ENCODE data around the gene CRELD1.

The CRELD1 gene

DNA sequence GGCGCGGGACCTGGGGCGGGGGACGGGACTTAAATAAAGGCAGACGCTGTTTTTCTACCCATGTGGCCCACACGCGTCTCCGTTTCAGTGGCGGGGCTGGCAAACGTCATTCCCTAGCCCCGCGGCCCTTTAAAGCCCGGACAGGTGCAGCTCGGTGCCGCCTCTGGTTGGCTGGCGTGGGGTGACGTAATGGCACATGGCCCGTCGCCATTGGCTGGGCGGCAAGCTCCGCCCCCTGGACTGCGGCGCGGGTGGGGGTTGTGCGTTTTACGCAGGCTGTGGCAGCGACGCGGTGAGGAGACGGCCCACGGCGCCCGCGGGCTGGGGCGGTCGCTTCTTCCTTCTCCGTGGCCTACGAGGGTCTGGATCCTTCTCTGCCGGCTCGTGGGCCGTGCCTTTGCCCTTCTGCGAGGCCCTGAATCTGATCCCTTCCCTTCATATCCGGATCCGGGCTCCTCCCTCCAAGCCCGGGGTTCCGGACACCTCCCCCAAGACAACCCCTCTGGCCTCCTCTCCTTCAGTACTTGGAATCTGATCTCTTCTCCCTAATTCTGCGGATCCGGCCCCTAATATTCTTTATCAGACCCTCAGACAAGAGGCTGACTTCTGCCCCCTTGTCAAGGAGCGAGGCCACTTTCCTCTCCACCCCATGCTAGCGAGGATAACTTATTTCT, at the start of gene CRELD1:
Gene CRELD1, plus strand, starts transcription at position 274 of the 674 bp plus-strand sequence. CDS start 605 bp downstream, outside the sequence.
- H3K27ac ChIP-seq, result peak within 1 kb of the TSS; percentile 99
- TF ChIP-seq, protein P1, sequence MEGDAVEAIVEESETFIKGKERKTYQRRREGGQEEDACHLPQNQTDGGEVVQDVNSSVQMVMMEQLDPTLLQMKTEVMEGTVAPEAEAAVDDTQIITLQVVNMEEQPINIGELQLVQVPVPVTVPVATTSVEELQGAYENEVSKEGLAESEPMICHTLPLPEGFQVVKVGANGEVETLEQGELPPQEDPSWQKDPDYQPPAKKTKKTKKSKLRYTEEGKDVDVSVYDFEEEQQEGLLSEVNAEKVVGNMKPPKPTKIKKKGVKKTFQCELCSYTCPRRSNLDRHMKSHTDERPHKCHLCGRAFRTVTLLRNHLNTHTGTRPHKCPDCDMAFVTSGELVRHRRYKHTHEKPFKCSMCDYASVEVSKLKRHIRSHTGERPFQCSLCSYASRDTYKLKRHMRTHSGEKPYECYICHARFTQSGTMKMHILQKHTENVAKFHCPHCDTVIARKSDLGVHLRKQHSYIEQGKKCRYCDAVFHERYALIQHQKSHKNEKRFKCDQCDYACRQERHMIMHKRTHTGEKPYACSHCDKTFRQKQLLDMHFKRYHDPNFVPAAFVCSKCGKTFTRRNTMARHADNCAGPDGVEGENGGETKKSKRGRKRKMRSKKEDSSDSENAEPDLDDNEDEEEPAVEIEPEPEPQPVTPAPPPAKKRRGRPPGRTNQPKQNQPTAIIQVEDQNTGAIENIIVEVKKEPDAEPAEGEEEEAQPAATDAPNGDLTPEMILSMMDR (conservative IDR thresholded peaks at IDR 0.05), result no peak

DNA sequence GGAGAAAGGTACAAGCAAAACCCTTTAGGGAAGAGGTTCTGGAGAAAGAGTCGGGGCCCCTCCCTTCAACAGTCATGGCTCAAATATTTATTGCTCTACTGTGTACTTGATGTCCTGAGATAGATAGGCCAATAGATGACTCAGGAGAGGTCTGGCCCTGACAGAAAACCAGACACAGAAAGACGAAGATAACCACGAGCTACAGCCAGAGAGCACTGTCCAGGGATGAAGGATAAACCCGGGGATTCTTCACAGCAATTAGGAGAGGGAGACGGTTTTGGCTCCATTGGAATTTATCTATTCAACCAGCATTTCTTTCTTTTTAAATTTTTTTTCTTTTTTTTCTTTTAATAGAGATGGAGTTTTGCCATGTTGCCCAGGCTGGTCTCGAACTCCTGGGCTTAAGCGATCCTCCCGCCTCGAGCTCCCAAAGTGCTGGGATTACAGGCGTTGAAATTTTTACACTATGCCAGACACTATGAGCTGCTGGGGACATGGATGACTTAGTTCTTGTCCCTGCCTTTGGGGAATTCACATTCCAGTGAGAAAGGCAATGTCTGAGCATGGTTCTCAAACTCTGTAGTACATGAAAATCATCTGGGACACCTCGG, 49.0 kb upstream of the CRELD1 start:
- no peak overlapping the region for H3K27ac ChIP-seq
- TF ChIP-seq, protein P1 (conservative IDR thresholded peaks at IDR 0.05), result no peak

DNA sequence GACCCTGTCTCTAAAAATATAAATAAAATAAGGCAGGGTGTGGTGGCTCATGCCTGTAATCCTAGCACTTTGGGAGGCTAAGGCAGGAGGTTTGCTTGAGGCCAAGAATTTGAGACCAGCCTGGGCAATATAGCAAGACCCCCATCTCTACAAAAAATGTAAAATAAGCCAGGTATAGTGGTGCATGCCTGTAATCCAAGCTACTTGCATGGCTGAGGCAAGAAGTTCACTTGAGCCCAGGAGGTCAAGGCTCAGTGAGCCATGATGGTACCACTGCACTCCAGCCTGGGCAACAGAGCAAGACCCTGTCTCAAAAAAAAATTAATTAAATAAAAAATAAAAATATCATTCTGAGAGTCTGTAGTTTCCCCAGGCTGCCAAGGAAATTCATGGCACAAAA, 47.3 kb upstream of the CRELD1 start:
- TF ChIP-seq, protein P1 (conservative IDR thresholded peaks at IDR 0.05), result no peak

GRCh38 chr3:9887480-9887879, 46.2 kb upstream of the CRELD1 start:
- H3K27ac ChIP-seq, result no peak overlapping the region
- TF ChIP-seq, protein P1 (conservative IDR thresholded peaks at IDR 0.05), result no peak

More for the DNA sequence above, 47.3 kb upstream of the CRELD1 start:
- no peak overlapping the region for H3K27ac ChIP-seq

DNA sequence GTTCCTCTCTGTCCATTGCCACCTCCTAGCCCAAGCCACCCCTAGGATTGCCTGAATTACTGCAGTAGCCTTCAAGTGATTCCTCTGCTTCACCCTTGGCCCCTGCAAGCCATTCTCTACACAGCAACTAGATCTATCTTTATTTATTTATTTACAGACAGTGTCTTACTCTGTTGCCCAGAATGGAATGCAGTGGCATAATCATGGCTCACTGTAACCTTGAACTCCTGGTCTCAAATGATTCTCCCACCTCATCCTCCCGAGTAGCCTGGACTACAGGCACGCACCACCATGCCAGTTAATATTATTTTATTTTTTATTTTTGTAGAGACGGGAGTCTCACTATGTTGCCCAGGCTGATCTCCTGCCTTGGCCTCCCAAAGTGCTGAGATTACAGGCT, 45.1 kb upstream of the CRELD1 start:
- no peak overlapping the region for H3K27ac ChIP-seq
- TF ChIP-seq, protein P1 (conservative IDR thresholded peaks at IDR 0.05), result no peak

- peak overlapping the region; percentile 91 for H3K27ac ChIP-seq
- TF ChIP-seq, protein P1 (conservative IDR thresholded peaks at IDR 0.05), result no peak
Observed at GRCh38 chr3:9889405-9889804, 44.2 kb upstream of the CRELD1 start.

- TF ChIP-seq, protein P1 (conservative IDR thresholded peaks at IDR 0.05), result peak; percentile 3; the same call in 1 of the 2 replicates
- peak within 1 kb of the TSS; percentile 91 for H3K27ac ChIP-seq
Observed at GRCh38 chr3:9890249-9891071, 43.2 kb upstream of the CRELD1 start, which contains the start of gene JAGN1. TSS of gene JAGN1 (plus strand) at chr3:9890610. CDS start at chr3:9890723, 113 bp downstream.
